NB4 (cell line): ENCODE data around the gene ATP10A.

ENCODE experiments used
- DNase-seq: peaks from one replicate; pipeline ENCODE4 v3.0.0; 2010; ENCODE audit warnings: low read depth
- H3K4me3 ChIP-seq: one replicate; pipeline ENCODE4 v1.5.1; 2011; ENCODE audit warnings: mild to moderate bottlenecking, low read depth, low read length, moderate library complexity
- CTCF ChIP-seq: IDR thresholded peaks from one replicate; pipeline ENCODE4 v1.5.1; 2012; ENCODE audit warnings: low read depth, low read length
- MAX ChIP-seq: IDR thresholded peaks from 2 replicates; pipeline ENCODE4 v1.6.1; 2011; ENCODE audit warnings: low read depth, low read length
- MYC ChIP-seq: IDR thresholded peaks from 2 replicates; pipeline ENCODE4 v1.6.1; 2011; ENCODE audit warnings: low read depth, low read length
- POLR2A ChIP-seq: IDR thresholded peaks from 2 replicates; pipeline ENCODE4 v1.6.1; 2011; ENCODE audit warnings: mild to moderate bottlenecking; ENCODE audit not compliant: insufficient read length; ENCODE audit errors: extremely low read depth

The ATP10A gene

GRCh38 chr15:25691544-25692430 lies 171.3 kb downstream of the ATP10A start:
- DNase-seq: peak; percentile 17
- no peak for TF ChIP-seq MYC
- TF ChIP-seq CTCF: peak; percentile 25
- no peak overlapping the region for H3K4me3 ChIP-seq

GRCh38 chr15:25690673-25691543 lies 172.2 kb downstream of the ATP10A start:
- no peak for DNase-seq
- no peak overlapping the region for H3K4me3 ChIP-seq
- TF ChIP-seq POLR2A (no peak), MAX (no peak), CTCF (no peak), MYC (no peak)

- TF ChIP-seq MAX: no peak
- no peak for TF ChIP-seq MYC
- no peak for TF ChIP-seq CTCF
- no peak for TF ChIP-seq POLR2A
These were observed 173.5 kb downstream of the ATP10A start for GRCh38 chr15:25689592-25689991.

GRCh38 chr15:25688166-25688565 lies 175.0 kb downstream of the ATP10A start:
- DNase-seq: no peak
- no peak overlapping the region for H3K4me3 ChIP-seq
- TF ChIP-seq MYC (no peak), MAX (no peak), POLR2A (no peak), CTCF (no peak)

More at GRCh38 chr15:25689592-25689991, 173.5 kb downstream of the ATP10A start:
- no peak for DNase-seq
- no peak overlapping the region for H3K4me3 ChIP-seq

- TF ChIP-seq POLR2A (no peak), MYC (no peak), CTCF (no peak), MAX (no peak)
- no peak for DNase-seq
- no peak overlapping the region for H3K4me3 ChIP-seq
These were observed 175.4 kb downstream of the ATP10A start for GRCh38 chr15:25687689-25688088.
